HG03457 (cell line): ENCODE data around the gene NTRK2.

ENCODE experiments used
- ATAC-seq: cut with Tn5 transposase; IDR thresholded peaks from one replicate; pipeline ENCODE4 v1.9.1; 2021; ENCODE audit warnings: moderate number of reproducible peaks; ENCODE audit not compliant: unreplicated experiment

Gene NTRK2

GRCh38 chr9:84845956-84846900, 176.7 kb downstream of the NTRK2 start:
- ATAC-seq: no peak

- no peak for ATAC-seq
These were observed 177.4 kb downstream of the NTRK2 start for GRCh38 chr9:84846906-84847305.

GRCh38 chr9:84849049-84849448, 179.5 kb downstream of the NTRK2 start:
- ATAC-seq: no peak

- no peak for ATAC-seq
These were observed 181.4 kb downstream of the NTRK2 start for GRCh38 chr9:84850830-84851392.

- no peak for ATAC-seq
These were observed 182.5 kb downstream of the NTRK2 start for GRCh38 chr9:84851935-84852585.

- ATAC-seq: no peak
These were observed 183.2 kb downstream of the NTRK2 start for GRCh38 chr9:84852617-84853301.

- ATAC-seq: no peak
These were observed 186.7 kb downstream of the NTRK2 start for GRCh38 chr9:84856181-84856632.

GRCh38 chr9:84857211-84857610, 187.7 kb downstream of the NTRK2 start:
- no peak for ATAC-seq

- no peak for ATAC-seq
These were observed 188.8 kb downstream of the NTRK2 start for GRCh38 chr9:84858364-84858763.

- no peak for ATAC-seq
These were observed 191.0 kb downstream of the NTRK2 start for GRCh38 chr9:84860249-84861115.

GRCh38 chr9:84861455-84861854, 191.9 kb downstream of the NTRK2 start:
- no peak for ATAC-seq

GRCh38 chr9:84862308-84862707, 192.8 kb downstream of the NTRK2 start:
- ATAC-seq: no peak

- ATAC-seq: no peak
These were observed 193.3 kb downstream of the NTRK2 start for GRCh38 chr9:84862810-84863287.

GRCh38 chr9:84863372-84863771, 193.8 kb downstream of the NTRK2 start:
- no peak for ATAC-seq

GRCh38 chr9:84866396-84867175, 197.1 kb downstream of the NTRK2 start:
- ATAC-seq: no peak

- no peak for ATAC-seq
These were observed 197.7 kb downstream of the NTRK2 start for GRCh38 chr9:84867186-84867585.

- ATAC-seq: no peak
These were observed 199.6 kb downstream of the NTRK2 start for GRCh38 chr9:84869091-84869490.

- no peak for ATAC-seq
These were observed 202.5 kb downstream of the NTRK2 start for GRCh38 chr9:84871983-84872382.

GRCh38 chr9:84874022-84874421, 204.5 kb downstream of the NTRK2 start:
- ATAC-seq: no peak
